H9 (cell line): ENCODE results near the gene CRAT. TPM values are rescaled to one million over a fixed set of nuclear protein-coding genes. Genes with fewer than 3 reads are reported as not detected.
A peak's percentile ranks its signal among the peaks of the same experiment; 100 is the strongest.

Experiments
- DNase-seq: peaks from one replicate; pipeline ENCODE4 v3.0.0-alpha.2; 2017
- H2AFZ ChIP-seq: one replicate; pipeline ENCODE4 v1.6.1; 2013; ENCODE audit warnings: mild to moderate bottlenecking, low read length, control low read depth, moderate library complexity
- H2AK5ac ChIP-seq: 2 replicates; pipeline ENCODE4 v1.6.1; 2013; ENCODE audit warnings: low read length, control low read depth, mixed read lengths; ENCODE audit not compliant: insufficient read length
- H2BK120ac ChIP-seq: one replicate; pipeline ENCODE4 v1.6.1; 2013; ENCODE audit warnings: low read depth, mild to moderate bottlenecking, low read length, control low read depth, inconsistent platforms; ENCODE audit not compliant: poor library complexity, severe bottlenecking
- H2BK12ac ChIP-seq: 2 replicates; pipeline ENCODE4 v1.6.1; 2013; ENCODE audit warnings: low read length, control low read depth, mixed read lengths, low read depth; ENCODE audit not compliant: insufficient read length
- H2BK15ac ChIP-seq: 2 replicates; pipeline ENCODE4 v1.6.1; 2013; ENCODE audit warnings: low read depth, low read length, control low read depth
- H2BK20ac ChIP-seq: one replicate; pipeline ENCODE4 v1.6.1; 2013; ENCODE audit warnings: low read depth, mild to moderate bottlenecking, low read length, control low read depth, inconsistent platforms; ENCODE audit not compliant: poor library complexity, severe bottlenecking
- H2BK5ac ChIP-seq: 2 replicates; pipeline ENCODE4 v1.6.1; 2013; ENCODE audit warnings: low read length, control low read depth, mixed read lengths; ENCODE audit not compliant: insufficient read length
- H3K14ac ChIP-seq: 2 replicates; pipeline ENCODE4 v1.6.1; 2013; ENCODE audit warnings: low read length, control low read depth; ENCODE audit not compliant: insufficient read depth
- H3K18ac ChIP-seq: 2 replicates; pipeline ENCODE4 v1.6.1; 2013; ENCODE audit warnings: low read depth, mild to moderate bottlenecking, mixed read lengths, low read length, control low read depth; ENCODE audit not compliant: insufficient read length
- H3K23ac ChIP-seq: 2 replicates; pipeline ENCODE4 v1.6.1; 2013; ENCODE audit warnings: low read length, control low read depth, mixed read lengths, low read depth; ENCODE audit not compliant: insufficient read length
- H3K23me2 ChIP-seq: 2 replicates; pipeline ENCODE4 v1.6.1; 2013; ENCODE audit warnings: low read depth, mild to moderate bottlenecking, mixed read lengths, low read length, control low read depth; ENCODE audit not compliant: insufficient read length, poor library complexity, severe bottlenecking
- H3K27ac ChIP-seq: 2 replicates; pipeline ENCODE4 v1.5.1; 2013; ENCODE audit warnings: low read length, control low read depth, mixed read lengths, low read depth; ENCODE audit not compliant: insufficient read length
- H3K27me3 ChIP-seq: 2 replicates; pipeline ENCODE4 v1.6.1; 2013; ENCODE audit warnings: low read length, control low read depth, inconsistent platforms; ENCODE audit not compliant: insufficient read depth
- H3K4ac ChIP-seq: 2 replicates; pipeline ENCODE4 v1.6.1; 2013; ENCODE audit warnings: low read depth, mild to moderate bottlenecking, control low read depth, inconsistent platforms, low read length, moderate library complexity
- H3K4me1 ChIP-seq: 2 replicates; pipeline ENCODE4 v1.6.1; 2013; ENCODE audit warnings: low read length, control low read depth, inconsistent platforms; ENCODE audit not compliant: insufficient read depth
- H3K4me2 ChIP-seq: 2 replicates; pipeline ENCODE4 v1.6.1; 2013; ENCODE audit warnings: low read length, control low read depth, mixed read lengths; ENCODE audit not compliant: insufficient read length, insufficient read depth
- H3K56ac ChIP-seq: 2 replicates; pipeline ENCODE4 v1.6.1; 2013; ENCODE audit warnings: low read depth, mild to moderate bottlenecking, mixed read lengths, low read length, control low read depth; ENCODE audit not compliant: insufficient read length
- H3K79me1 ChIP-seq: 2 replicates; pipeline ENCODE4 v1.6.1; 2013; ENCODE audit warnings: low read depth, mild to moderate bottlenecking, moderate library complexity, low read length, control low read depth, inconsistent platforms; ENCODE audit not compliant: insufficient read depth, poor library complexity, severe bottlenecking
- H3K79me2 ChIP-seq: 2 replicates; pipeline ENCODE4 v1.6.1; 2013; ENCODE audit warnings: low read length, control low read depth, inconsistent platforms; ENCODE audit not compliant: insufficient read depth
- H3K9ac ChIP-seq: 2 replicates; pipeline ENCODE4 v1.6.1; 2013; ENCODE audit warnings: low read length, control low read depth, mixed read lengths; ENCODE audit not compliant: insufficient read length; ENCODE audit errors: extremely low read depth
- H3K9me3 ChIP-seq: one replicate; pipeline ENCODE4 v1.6.1; 2013; ENCODE audit warnings: low read depth, low read length, inconsistent platforms; ENCODE audit not compliant: control insufficient read depth
- H3T11ph ChIP-seq: one replicate; pipeline ENCODE4 v1.6.1; 2013; ENCODE audit warnings: mild to moderate bottlenecking, low read length, control low read depth, inconsistent platforms
- H4K20me1 ChIP-seq: one replicate; pipeline ENCODE4 v1.6.1; 2013; ENCODE audit not compliant: control insufficient read depth, insufficient read length, insufficient read depth
- H4K5ac ChIP-seq: 2 replicates; pipeline ENCODE4 v1.6.1; 2013; ENCODE audit warnings: low read depth, mild to moderate bottlenecking, mixed read lengths, low read length, control low read depth; ENCODE audit not compliant: insufficient read length
- H4K8ac ChIP-seq: replicated peaks from 2 replicates; pipeline ENCODE4 v1.6.1; 2013; ENCODE audit warnings: low read length, control low read depth, mixed read lengths, low read depth; ENCODE audit not compliant: insufficient read length
- H4K91ac ChIP-seq: 2 replicates; pipeline ENCODE4 v1.6.1; 2013; ENCODE audit warnings: low read depth, mild to moderate bottlenecking, moderate library complexity, mixed read lengths, low read length, control low read depth; ENCODE audit not compliant: insufficient read length
- H3K27ac Mint-ChIP-seq, 3 experiments: 2 replicates in 2 of 3; 3 replicates in 1 of 3; pipeline ENCODE4 v1.8.0; 2020 to 2021; ENCODE audit warnings: mixed read lengths in 3 of 3, mild to moderate bottlenecking in 1 of 3, moderate library complexity in 1 of 3
- H3K27me3 Mint-ChIP-seq: 2 replicates; pipeline ENCODE4 v1.8.0; 2021; ENCODE audit warnings: low read depth, mild to moderate bottlenecking, moderate library complexity, mixed read lengths
- H3K36me3 Mint-ChIP-seq, 3 experiments: 2 replicates in 2 of 3; 3 replicates in 1 of 3; pipeline ENCODE4 v1.8.0; 2020 to 2021; ENCODE audit warnings: low read depth in 3 of 3, mixed read lengths in 3 of 3; ENCODE audit not compliant: insufficient read depth in 1 of 3
- H3K4me1 Mint-ChIP-seq, 2 experiments: 2 replicates each; pipeline ENCODE4 v1.8.0; 2020; ENCODE audit warnings: mixed read lengths in 2 of 2
- H3K4me3 Mint-ChIP-seq, 2 experiments: 2 replicates in 1 of 2; 3 replicates in 1 of 2; pipeline ENCODE4 v1.8.0; 2020 to 2021; ENCODE audit warnings: mild to moderate bottlenecking in 2 of 2, mixed read lengths in 2 of 2, moderate library complexity in 1 of 2
- H3K9me3 Mint-ChIP-seq, 2 experiments: 2 replicates in 1 of 2; 3 replicates in 1 of 2; pipeline ENCODE4 v1.8.0; 2020; ENCODE audit warnings: mild to moderate bottlenecking in 2 of 2, mixed read lengths in 2 of 2, moderate library complexity in 1 of 2
- CTCF ChIP-seq: fragments of 200-600 bp; sonication (generic); conservative IDR thresholded peaks from 3 replicates; pipeline ENCODE4 v1.8.0; 2021; ENCODE audit warnings: antibody characterized with exemption, mild to moderate bottlenecking
- WGBS: extraction: QIAGEN DNeasy Blood & Tissue Kit; methylation state at CpG from one replicate; pipeline ENCODE4 v1.1.7; 2013; ENCODE audit warnings: missing lambda C conversion rate, low lambda C conversion rate, mixed read lengths; ENCODE audit not compliant: insufficient read length; ENCODE audit errors: extremely low coverage; 5-methylcytosine and 5-hydroxymethylcytosine counted together
- long read RNA-seq: library from polyadenylated mRNA; unstranded; transcript quantifications from one replicate; pipeline ENCODE4 v2.0.0, GENCODE V29; 2020
- total RNA-seq: library from RNA; stranded (reverse); gene quantifications from 2 replicates; pipeline ENCODE4 v1.2.1, GENCODE V29; 2021

CRAT gene
- 15.0 and 15.7 TPM in 2 replicates for total RNA-seq
- long read RNA-seq, transcript CRAT-201 (14 exons, 2,763 nt): major isoform, 60 of 103 reads
- long read RNA-seq, transcript CRAT-207 (15 exons, 2,253 nt): minor isoform, 21 of 103 reads
- long read RNA-seq, partial matches to known transcripts: 7 of 103 reads
- long read RNA-seq, other reads (novel, unspliced or antisense): 15 of 103 reads

GRCh38 chr9:129110740-129111527, at the start of gene CRAT, which contains the start of gene PTPA:
CRAT (minus strand) TSS chr9:129110793; CDS start chr9:129110509, 284 bp downstream.
PTPA (plus strand) TSS chr9:129111415; CDS start chr9:129111601, 186 bp downstream.
- Histone ChIP-seq H2BK20ac (no peak within 1 kb of the TSS), H2BK12ac (no peak within 1 kb of the TSS), H3K4me1 (no peaks in the 10 kb centered on the region), H2BK120ac (no peak within 1 kb of the TSS), H3K79me2 (peaks cover 4% of the 10 kb centered on the region; the same call in 1 of the 2 replicates), H3T11ph (no peak within 1 kb of the TSS), H4K91ac (no peak within 1 kb of the TSS), H3K9me3 (no peaks in the 10 kb centered on the region), H3K4ac (no peak within 1 kb of the TSS), H3K27ac (no peak within 1 kb of the TSS), H2BK5ac (no peak within 1 kb of the TSS), H3K23me2 (peaks cover 12% of the 10 kb centered on the region), H2BK15ac (no peak within 1 kb of the TSS), H2AK5ac (no peak within 1 kb of the TSS), H4K20me1 (no peaks in the 10 kb centered on the region), H3K9ac (peak within 1 kb of the TSS; percentile 82), H4K8ac (no peak within 1 kb of the TSS), H3K18ac (peak within 1 kb of the TSS; percentile 85), H3K27me3 (no peaks in the 10 kb centered on the region; the same call in 1 of the 2 replicates), H3K79me1 (no peaks in the 10 kb centered on the region), H4K5ac (no peak within 1 kb of the TSS), H3K23ac (no peak within 1 kb of the TSS), H3K14ac (peak within 1 kb of the TSS; percentile 86), H2AFZ (no peak within 1 kb of the TSS), H3K56ac (no peak within 1 kb of the TSS), H3K4me2 (peak within 1 kb of the TSS; percentile 85)
- H3K4me1 Mint-ChIP-seq: peaks cover 12 to 21% of the 10 kb centered on the region in 2 experiments
- TF ChIP-seq CTCF: no peak
- H3K27me3 Mint-ChIP-seq: peaks cover 26% of the 10 kb centered on the region
- peak; percentile 97 for DNase-seq
- peaks cover 0 to 4% (median 0%) of the 10 kb centered on the region in 3 experiments; a peak in 1 of 7 replicates for H3K36me3 Mint-ChIP-seq
- H3K27ac Mint-ChIP-seq: peak within 1 kb of the TSS; percentile 98 to 99 (median 98)
- H3K9me3 Mint-ChIP-seq: no peaks in the 10 kb centered on the region
- peak within 1 kb of the TSS; percentile 94 to 98 for H3K4me3 Mint-ChIP-seq
- WGBS: no CpG with 5 or more reads among the region's 77 CpGs
